MM.1S (cell line): ENCODE measurements around the gene TTC7B.

Source experiments
- EZH2 ChIP-seq: fragments of 300-600 bp; sonication (generic); optimal IDR thresholded peaks from 2 replicates; pipeline ENCODE3; 2017; ENCODE audit warnings: low read depth, mild to moderate bottlenecking, antibody characterized with exemption, low read length, mixed read lengths
- EZH2phosphoT487 ChIP-seq: fragments of 300-600 bp; sonication (generic); IDR thresholded peaks from 2 replicates; pipeline ENCODE4 v1.6.1; 2018; ENCODE audit warnings: antibody characterized with exemption, low read length
- TF ChIP-seq, protein P1 (sequence below): fragments of 300-600 bp; sonication (generic); IDR thresholded peaks from 2 replicates; pipeline ENCODE4 v1.5.1; 2016; ENCODE audit warnings: antibody characterized with exemption, low read length, mixed read lengths

DNA sequence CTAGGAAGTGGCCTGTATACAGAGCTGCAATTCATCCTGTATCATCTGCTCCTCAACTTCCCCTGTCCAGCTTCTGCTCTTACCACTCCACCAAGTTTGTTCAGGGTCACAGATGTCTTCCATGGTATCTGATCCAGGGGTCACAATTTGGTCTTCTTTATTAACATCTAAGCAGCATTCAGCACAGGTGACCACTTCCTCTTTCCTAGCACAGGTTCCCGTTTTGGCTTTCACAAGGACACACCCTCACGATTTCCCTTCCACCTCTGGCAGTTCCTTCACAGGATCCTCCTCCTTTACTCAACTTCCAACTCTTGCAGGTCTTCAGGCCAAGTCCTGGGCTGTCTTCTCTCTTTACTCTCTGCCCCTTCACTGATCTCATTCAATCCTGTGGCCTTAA, 93.6 kb downstream of the TTC7B start:
- TF ChIP-seq, protein P1, sequence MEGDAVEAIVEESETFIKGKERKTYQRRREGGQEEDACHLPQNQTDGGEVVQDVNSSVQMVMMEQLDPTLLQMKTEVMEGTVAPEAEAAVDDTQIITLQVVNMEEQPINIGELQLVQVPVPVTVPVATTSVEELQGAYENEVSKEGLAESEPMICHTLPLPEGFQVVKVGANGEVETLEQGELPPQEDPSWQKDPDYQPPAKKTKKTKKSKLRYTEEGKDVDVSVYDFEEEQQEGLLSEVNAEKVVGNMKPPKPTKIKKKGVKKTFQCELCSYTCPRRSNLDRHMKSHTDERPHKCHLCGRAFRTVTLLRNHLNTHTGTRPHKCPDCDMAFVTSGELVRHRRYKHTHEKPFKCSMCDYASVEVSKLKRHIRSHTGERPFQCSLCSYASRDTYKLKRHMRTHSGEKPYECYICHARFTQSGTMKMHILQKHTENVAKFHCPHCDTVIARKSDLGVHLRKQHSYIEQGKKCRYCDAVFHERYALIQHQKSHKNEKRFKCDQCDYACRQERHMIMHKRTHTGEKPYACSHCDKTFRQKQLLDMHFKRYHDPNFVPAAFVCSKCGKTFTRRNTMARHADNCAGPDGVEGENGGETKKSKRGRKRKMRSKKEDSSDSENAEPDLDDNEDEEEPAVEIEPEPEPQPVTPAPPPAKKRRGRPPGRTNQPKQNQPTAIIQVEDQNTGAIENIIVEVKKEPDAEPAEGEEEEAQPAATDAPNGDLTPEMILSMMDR = no peak
- TF ChIP-seq EZH2 (no peak), EZH2phosphoT487 (no peak)
